22Rv1 (cell line): ENCODE results near the gene BTBD17.

Experiments used
- ZFX ChIP-seq: fragments of 450-650 bp; IDR thresholded peaks from 2 replicates; pipeline ENCODE4 v1.6.1; 2017; ENCODE audit warnings: antibody characterized with exemption, borderline replicate concordance
- TF ChIP-seq, protein P1 (sequence below): fragments of 450-650 bp; IDR thresholded peaks from 2 replicates; pipeline ENCODE4 v1.5.1; 2017; ENCODE audit warnings: mild to moderate bottlenecking

DNA sequence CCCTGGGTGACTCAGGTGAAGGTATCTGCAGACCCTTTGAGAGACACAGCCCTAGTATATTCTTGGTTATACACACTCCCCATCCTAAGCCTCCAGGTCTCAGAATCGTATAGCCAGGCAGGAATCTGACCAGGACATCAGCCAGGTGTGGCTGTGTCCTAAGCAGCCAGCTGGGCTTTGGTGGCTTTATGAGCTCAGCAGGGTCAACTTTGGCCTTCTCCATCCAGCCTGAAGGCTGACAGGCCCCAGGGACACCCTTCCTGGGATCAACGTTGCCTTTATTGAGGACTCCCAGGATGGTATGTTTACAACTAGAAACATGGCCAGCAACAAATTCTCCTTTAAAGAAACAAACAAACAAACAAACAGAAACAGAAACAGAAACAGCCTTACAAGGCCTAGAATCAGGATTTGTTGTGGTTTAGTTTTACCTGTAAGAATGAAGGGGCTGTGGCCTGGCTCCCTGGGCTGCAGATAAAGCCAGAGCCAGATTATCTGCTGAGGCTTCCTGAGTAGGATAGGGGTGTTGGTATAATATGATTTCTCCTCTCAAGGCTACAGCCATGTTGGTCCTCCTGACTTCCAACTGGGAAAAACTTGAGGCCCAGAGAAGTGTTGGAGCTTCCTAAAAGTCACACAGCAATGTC lies 27.2 kb downstream of the BTBD17 start:
- TF ChIP-seq, protein P1, sequence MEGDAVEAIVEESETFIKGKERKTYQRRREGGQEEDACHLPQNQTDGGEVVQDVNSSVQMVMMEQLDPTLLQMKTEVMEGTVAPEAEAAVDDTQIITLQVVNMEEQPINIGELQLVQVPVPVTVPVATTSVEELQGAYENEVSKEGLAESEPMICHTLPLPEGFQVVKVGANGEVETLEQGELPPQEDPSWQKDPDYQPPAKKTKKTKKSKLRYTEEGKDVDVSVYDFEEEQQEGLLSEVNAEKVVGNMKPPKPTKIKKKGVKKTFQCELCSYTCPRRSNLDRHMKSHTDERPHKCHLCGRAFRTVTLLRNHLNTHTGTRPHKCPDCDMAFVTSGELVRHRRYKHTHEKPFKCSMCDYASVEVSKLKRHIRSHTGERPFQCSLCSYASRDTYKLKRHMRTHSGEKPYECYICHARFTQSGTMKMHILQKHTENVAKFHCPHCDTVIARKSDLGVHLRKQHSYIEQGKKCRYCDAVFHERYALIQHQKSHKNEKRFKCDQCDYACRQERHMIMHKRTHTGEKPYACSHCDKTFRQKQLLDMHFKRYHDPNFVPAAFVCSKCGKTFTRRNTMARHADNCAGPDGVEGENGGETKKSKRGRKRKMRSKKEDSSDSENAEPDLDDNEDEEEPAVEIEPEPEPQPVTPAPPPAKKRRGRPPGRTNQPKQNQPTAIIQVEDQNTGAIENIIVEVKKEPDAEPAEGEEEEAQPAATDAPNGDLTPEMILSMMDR: no peak
- no peak for TF ChIP-seq ZFX
